ENCODE measurements around the gene MRGPRX3. TPM values are rescaled to one million over a fixed set of nuclear protein-coding genes. Genes with fewer than 3 reads are reported as not detected.

MRGPRX3 gene
- polyA plus RNA-seq, 3 donors, result not detected

DNA sequence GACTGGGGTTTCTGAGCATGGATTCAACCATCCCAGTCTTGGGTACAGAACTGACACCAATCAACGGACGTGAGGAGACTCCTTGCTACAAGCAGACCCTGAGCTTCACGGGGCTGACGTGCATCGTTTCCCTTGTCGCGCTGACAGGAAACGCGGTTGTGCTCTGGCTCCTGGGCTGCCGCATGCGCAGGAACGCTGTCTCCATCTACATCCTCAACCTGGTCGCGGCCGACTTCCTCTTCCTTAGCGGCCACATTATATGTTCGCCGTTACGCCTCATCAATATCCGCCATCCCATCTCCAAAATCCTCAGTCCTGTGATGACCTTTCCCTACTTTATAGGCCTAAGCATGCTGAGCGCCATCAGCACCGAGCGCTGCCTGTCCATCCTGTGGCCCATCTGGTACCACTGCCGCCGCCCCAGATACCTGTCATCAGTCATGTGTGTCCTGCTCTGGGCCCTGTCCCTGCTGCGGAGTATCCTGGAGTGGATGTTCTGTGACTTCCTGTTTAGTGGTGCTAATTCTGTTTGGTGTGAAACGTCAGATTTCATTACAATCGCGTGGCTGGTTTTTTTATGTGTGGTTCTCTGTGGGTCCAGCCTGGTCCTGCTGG, 4.9 kb downstream of the MRGPRX3 start:
- Histone ChIP-seq H3K79me2 (ENCODE audit: insufficient read depth, low read length) (no peaks in the 10 kb centered on the region), H3K4me2 (replicated peaks; ENCODE audit: extremely low read depth, low read length, poor library complexity, severe bottlenecking) (no peak overlapping the region), H3K36me3 (replicated peaks in 1 of 2; ENCODE audit: control insufficient read depth in 1 of 2, insufficient read depth in 2 of 2, low read length in 2 of 2) (no peaks in the 10 kb centered on the region), H3K4me3 (replicated peaks in 1 of 3; ENCODE audit: low read depth in 2 of 3, low read length in 3 of 3) (no peak overlapping the region), H4K20me1 (ENCODE audit: insufficient read depth, low read length) (no peaks in the 10 kb centered on the region), H3K4me1 (ENCODE audit: control insufficient read depth in 1 of 2, insufficient read depth in 2 of 2, low read length in 2 of 2) (no peaks in the 10 kb centered on the region), H3K9me3 (replicated peaks in 1 of 2; ENCODE audit: control insufficient read depth in 1 of 2, insufficient read depth in 1 of 2, low read length in 2 of 2) (no peaks in the 10 kb centered on the region), H2AFZ (ENCODE audit: insufficient read depth, low read depth, low read length, poor library complexity, severe bottlenecking) (no peak overlapping the region), H3K27ac (ENCODE audit: low read depth in 1 of 2, low read length in 2 of 2) (no peak overlapping the region), H3K9ac (ENCODE audit: insufficient read depth, low read length, poor library complexity, severe bottlenecking) (no peak overlapping the region), H3K27me3 (ENCODE audit: control insufficient read depth in 2 of 2, insufficient read depth in 2 of 2, low read length in 2 of 2) (peaks cover 2 to 4% of the 10 kb centered on the region in 2 donors)
- no peaks in the 10 kb centered on the region for H3K36me3 Mint-ChIP-seq
- H3K27me3 Mint-ChIP-seq (ENCODE audit: low read depth in 3 of 3), result peaks cover 2 to 13% (median 6%) of the 10 kb centered on the region in 3 donors
- H3K4me3 Mint-ChIP-seq, result no peak overlapping the region
- 96% methylated on average over 29 of the region's 29 CpGs for WGBS (ENCODE audit: insufficient coverage)
- H3K27ac Mint-ChIP-seq, result no peak overlapping the region
- DNase-seq, result no peak
- intact Hi-C loops (cut with micrococcal nuclease), result no loop called here
- H3K9me3 Mint-ChIP-seq, result peaks cover 0 to 1% (median 0%) of the 10 kb centered on the region in 7 donors
- H3K4me1 Mint-ChIP-seq, result no peaks in the 10 kb centered on the region
- TF ChIP-seq, protein P1, sequence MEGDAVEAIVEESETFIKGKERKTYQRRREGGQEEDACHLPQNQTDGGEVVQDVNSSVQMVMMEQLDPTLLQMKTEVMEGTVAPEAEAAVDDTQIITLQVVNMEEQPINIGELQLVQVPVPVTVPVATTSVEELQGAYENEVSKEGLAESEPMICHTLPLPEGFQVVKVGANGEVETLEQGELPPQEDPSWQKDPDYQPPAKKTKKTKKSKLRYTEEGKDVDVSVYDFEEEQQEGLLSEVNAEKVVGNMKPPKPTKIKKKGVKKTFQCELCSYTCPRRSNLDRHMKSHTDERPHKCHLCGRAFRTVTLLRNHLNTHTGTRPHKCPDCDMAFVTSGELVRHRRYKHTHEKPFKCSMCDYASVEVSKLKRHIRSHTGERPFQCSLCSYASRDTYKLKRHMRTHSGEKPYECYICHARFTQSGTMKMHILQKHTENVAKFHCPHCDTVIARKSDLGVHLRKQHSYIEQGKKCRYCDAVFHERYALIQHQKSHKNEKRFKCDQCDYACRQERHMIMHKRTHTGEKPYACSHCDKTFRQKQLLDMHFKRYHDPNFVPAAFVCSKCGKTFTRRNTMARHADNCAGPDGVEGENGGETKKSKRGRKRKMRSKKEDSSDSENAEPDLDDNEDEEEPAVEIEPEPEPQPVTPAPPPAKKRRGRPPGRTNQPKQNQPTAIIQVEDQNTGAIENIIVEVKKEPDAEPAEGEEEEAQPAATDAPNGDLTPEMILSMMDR (IDR thresholded peaks at IDR 0.05), result no peak

DNA sequence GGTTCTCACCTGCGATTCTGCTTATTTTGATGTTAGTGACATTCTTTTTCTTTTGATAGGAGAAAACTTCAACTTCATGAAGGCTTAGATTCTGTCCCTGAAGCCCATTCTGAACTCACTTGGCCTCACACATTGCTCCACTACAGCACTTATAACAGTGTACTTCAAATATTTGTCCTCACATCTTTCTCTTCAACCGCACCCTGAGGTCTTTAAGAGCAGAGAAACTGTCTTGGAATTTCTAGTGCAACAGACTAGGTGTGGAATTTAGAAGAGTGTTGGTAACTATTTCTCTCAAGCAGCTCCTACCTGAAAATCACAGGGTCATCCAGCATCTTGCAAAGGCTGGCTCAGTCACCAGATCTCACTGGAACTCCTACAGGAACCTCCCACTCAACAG, 7.8 kb downstream of the MRGPRX3 start:
- Mint-ChIP-seq H3K4me3 (no peak overlapping the region), H3K27ac (no peak overlapping the region), H3K4me1 (no peaks in the 10 kb centered on the region), H3K27me3 (ENCODE audit: low read depth in 3 of 3) (peaks cover 1 to 8% (median 4%) of the 10 kb centered on the region in 3 donors), H3K36me3 (no peaks in the 10 kb centered on the region), H3K9me3 (peaks cover 0 to 1% (median 0%) of the 10 kb centered on the region in 7 donors)
- Histone ChIP-seq H3K36me3 (replicated peaks in 1 of 2; ENCODE audit: control insufficient read depth in 1 of 2, insufficient read depth in 2 of 2, low read length in 2 of 2) (no peaks in the 10 kb centered on the region), H3K9ac (ENCODE audit: insufficient read depth, low read length, poor library complexity, severe bottlenecking) (no peak overlapping the region), H3K9me3 (replicated peaks in 1 of 2; ENCODE audit: control insufficient read depth in 1 of 2, insufficient read depth in 1 of 2, low read length in 2 of 2) (no peaks in the 10 kb centered on the region), H3K4me1 (ENCODE audit: control insufficient read depth in 1 of 2, insufficient read depth in 2 of 2, low read length in 2 of 2) (no peaks in the 10 kb centered on the region), H3K27ac (ENCODE audit: low read depth in 1 of 2, low read length in 2 of 2) (no peak overlapping the region), H3K4me3 (replicated peaks in 1 of 3; ENCODE audit: low read depth in 2 of 3, low read length in 3 of 3) (no peak overlapping the region), H4K20me1 (ENCODE audit: insufficient read depth, low read length) (no peaks in the 10 kb centered on the region), H3K4me2 (replicated peaks; ENCODE audit: extremely low read depth, low read length, poor library complexity, severe bottlenecking) (no peak overlapping the region), H3K79me2 (ENCODE audit: insufficient read depth, low read length) (no peaks in the 10 kb centered on the region), H2AFZ (ENCODE audit: insufficient read depth, low read depth, low read length, poor library complexity, severe bottlenecking) (no peak overlapping the region), H3K27me3 (ENCODE audit: control insufficient read depth in 2 of 2, insufficient read depth in 2 of 2, low read length in 2 of 2) (peaks cover 0 to 5% of the 10 kb centered on the region in 2 donors)
- TF ChIP-seq, protein P1 (IDR thresholded peaks at IDR 0.05), result no peak
- intact Hi-C loops (cut with micrococcal nuclease), result no loop called here
- DNase-seq, result no peak
- WGBS (ENCODE audit: insufficient coverage), result no CpG with 5 or more reads among the region's 2 CpGs
